GM12873 (cell line): ENCODE measurements around the gene NCOA6.

Experiments
- TF ChIP-seq, protein P1 (sequence below): IDR thresholded peaks from 2 replicates; pipeline ENCODE4 v1.5.1; 2012; ENCODE audit warnings: low read depth, mild to moderate bottlenecking, moderate library complexity, low read length, control low read depth; ENCODE audit not compliant: insufficient read depth; ENCODE audit errors: missing control alignments

Gene NCOA6

DNA sequence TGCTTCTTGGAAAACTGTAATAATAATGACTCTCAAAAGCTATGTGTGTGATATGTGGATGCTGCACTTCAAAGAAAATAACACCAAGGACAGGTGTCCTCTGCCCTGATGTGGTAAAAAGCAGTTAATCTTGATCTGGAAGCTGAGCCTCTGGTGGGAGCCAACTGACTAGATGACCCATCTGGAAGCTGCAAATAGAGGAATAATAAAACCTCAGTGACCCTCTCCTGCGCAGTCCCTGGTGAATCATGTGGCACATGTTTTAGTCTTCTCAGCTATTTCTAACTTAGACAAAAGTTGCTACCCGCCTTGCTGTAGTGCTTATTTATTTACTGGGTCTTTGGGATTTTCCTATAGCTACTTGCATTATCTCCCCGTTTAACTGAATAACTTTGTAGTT is 74.0 kb downstream of the NCOA6 start:
- TF ChIP-seq, protein P1, sequence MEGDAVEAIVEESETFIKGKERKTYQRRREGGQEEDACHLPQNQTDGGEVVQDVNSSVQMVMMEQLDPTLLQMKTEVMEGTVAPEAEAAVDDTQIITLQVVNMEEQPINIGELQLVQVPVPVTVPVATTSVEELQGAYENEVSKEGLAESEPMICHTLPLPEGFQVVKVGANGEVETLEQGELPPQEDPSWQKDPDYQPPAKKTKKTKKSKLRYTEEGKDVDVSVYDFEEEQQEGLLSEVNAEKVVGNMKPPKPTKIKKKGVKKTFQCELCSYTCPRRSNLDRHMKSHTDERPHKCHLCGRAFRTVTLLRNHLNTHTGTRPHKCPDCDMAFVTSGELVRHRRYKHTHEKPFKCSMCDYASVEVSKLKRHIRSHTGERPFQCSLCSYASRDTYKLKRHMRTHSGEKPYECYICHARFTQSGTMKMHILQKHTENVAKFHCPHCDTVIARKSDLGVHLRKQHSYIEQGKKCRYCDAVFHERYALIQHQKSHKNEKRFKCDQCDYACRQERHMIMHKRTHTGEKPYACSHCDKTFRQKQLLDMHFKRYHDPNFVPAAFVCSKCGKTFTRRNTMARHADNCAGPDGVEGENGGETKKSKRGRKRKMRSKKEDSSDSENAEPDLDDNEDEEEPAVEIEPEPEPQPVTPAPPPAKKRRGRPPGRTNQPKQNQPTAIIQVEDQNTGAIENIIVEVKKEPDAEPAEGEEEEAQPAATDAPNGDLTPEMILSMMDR, result no peak

DNA sequence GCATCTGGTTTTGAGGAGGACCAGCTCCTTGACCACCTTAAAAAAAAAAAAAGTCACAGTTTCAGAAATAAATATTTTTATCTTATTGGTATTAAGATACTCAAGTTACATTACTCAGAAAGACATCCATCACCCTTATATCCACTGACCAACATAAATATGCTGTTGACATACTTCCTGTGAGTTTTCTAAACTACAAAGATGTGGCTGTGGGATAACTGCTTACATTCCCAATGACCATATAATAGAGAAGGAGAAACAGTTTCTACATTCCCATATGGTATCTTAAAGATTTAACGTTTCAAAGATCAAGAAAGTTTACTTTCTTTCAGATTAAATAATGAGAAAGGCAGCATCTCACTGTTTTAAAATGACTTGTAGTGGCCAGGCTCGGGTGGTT is 75.0 kb downstream of the NCOA6 start:
- TF ChIP-seq, protein P1, result no peak

DNA sequence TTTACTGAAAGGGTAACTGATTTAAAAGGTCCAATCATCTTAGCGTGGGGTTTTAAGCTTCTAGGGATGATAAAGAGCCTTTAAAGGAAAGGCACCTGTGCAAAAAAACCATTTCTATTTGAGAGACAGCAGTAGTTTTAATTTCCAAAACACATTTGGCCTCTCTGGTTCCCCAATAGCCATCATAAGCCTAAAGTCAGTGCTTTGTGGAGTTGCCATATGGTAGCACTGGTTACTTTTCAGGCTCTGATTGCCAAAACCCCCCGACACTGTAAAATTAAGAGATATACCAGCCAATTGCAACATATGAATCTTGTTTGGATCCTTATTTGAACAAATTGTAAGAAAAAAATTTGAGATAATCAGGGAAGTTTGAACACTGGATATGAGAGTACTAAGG is 76.7 kb downstream of the NCOA6 start:
- TF ChIP-seq, protein P1, result no peak

DNA sequence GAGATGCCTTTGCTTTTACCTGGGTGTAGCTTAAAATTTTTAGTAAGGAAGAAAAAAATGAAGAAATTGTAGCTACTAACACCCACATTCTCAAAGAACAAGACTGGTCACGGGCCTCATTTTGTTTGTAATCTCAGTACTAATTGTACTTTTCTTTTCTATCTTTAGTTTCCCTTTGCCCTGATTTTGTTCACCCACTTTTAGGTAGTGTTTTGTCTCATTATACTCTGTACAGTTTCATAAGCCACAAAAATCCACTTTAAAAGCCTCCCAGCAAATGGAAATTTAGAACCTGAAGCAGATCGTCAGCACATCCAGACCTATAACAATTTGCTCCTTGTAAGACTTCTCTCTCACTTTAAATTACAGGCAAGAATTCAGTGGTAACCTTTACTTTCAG is 78.0 kb downstream of the NCOA6 start:
- TF ChIP-seq, protein P1, result no peak

DNA sequence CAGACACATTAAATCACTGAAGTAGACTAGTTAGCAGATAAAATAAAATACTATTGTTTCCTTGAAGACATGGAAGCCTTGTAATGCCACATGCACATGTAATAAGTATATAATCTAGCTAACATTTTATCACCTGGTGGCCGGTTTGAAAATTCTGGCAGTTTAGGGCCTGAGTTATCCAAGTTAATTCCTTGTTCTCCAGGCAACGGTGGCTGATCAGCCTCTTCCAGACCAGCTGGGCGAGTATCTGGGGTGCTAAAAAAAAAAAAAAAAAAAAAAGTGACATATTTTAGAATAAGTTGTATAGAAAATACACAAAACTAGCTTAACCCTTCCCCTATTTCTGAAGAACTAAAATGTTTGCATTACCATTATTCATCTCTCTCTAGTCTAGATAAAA is 78.8 kb downstream of the NCOA6 start:
- TF ChIP-seq, protein P1, result no peak

DNA sequence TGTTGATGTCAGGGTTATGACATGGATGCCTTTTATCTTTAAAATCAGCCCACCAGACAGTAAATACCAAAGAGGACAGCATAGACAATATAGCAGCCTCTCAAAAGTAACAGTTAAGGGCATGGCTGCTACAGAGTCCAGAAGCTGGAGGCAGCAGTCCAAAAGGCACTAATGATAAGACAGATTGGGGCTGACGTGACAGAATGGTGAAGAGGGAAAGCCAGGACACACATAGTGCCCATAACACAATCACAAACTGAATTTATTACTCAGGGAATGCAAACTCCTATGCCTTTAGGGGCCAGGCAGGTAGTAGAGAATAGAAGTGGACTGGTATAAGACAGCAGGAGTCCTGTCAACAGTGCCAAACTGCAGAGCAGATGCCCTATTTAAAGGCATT is 80.6 kb downstream of the NCOA6 start:
- TF ChIP-seq, protein P1, result no peak

DNA sequence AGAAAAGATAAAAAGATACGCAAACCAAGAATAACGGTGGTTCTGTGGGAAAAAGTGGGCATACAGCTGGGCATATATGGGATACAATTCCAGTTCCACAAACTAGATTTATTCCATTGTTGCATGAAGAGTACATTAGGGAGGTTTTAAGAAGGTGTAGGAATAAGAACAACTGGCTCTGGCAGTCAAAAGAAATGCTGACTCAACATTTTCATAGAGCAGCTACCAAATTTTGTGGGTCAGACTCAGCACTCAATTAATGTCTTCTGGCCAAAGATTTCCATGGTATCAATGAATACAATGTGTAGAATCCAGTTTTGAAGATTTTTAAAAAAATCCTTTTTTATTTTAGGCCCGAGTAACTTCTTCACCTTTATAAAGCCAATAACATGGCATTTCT is 81.1 kb downstream of the NCOA6 start:
- TF ChIP-seq, protein P1, result no peak
